Neutrophil (primary cell): ENCODE results near the gene PDE4D.

Experiments
- H3K27ac ChIP-seq: fragments of 200-600 bp; sonication (generic); 2 replicates; pipeline ENCODE4 v1.5.1; 2016; ENCODE audit warnings: mild to moderate bottlenecking, moderate library complexity
- H3K27me3 ChIP-seq: fragments of 200-600 bp; sonication (generic); 2 replicates; pipeline ENCODE4 v1.6.0; 2016; ENCODE audit warnings: mild to moderate bottlenecking
- H3K36me3 ChIP-seq: fragments of 200-600 bp; sonication (generic); 2 replicates; pipeline ENCODE4 v1.5.1; 2017
- H3K4me1 ChIP-seq, 2 experiments: fragments of 200-600 bp in 1 of 2; sonication (generic) in 1 of 2; 1 replicate in 1 of 2; 2 replicates in 1 of 2; pipeline versions ENCODE4 v1.5.1 to v1.6.1; 2013 to 2016; ENCODE audit warnings: low read depth in 1 of 2, low read length in 1 of 2, mild to moderate bottlenecking in 1 of 2, moderate library complexity in 1 of 2; ENCODE audit not compliant: control insufficient read depth in 1 of 2, insufficient read depth in 1 of 2
- H3K4me3 ChIP-seq, 2 experiments: fragments of 200-600 bp in 1 of 2; sonication (generic) in 1 of 2; 1 replicate in 1 of 2; 2 replicates in 1 of 2; pipeline ENCODE4 v1.5.1; 2013 to 2016; ENCODE audit warnings: low read depth in 1 of 2, low read length in 1 of 2, mild to moderate bottlenecking in 1 of 2, moderate library complexity in 1 of 2
- H3K9me3 ChIP-seq: fragments of 200-600 bp; sonication (generic); 2 replicates; pipeline ENCODE4 v1.5.1; 2016
- TF ChIP-seq, protein P1 (sequence below): fragments of 200-600 bp; sonication (generic); IDR thresholded peaks from 2 replicates; pipeline ENCODE4 v1.5.1; 2016; ENCODE audit warnings: antibody characterized with exemption

Gene PDE4D

DNA sequence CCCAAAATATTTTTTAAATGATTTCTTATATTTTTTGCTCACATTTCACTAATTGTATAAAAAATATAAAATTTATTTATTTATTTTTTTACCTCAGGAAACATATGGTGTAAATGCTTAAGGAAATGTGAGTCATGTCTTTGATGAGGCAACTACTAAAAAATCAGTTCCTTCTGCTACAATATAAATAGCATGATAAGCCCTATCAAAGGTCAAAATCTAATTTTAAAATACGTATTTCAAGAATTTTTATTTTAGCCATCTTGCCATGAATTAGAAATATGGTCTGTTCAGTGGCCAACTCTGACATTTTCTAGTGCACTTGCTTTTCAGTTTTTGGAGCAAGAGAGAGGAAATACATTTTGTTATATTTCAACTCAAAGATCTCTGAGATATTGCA is 50.5 kb downstream of the PDE4D start:
- TF ChIP-seq, protein P1, sequence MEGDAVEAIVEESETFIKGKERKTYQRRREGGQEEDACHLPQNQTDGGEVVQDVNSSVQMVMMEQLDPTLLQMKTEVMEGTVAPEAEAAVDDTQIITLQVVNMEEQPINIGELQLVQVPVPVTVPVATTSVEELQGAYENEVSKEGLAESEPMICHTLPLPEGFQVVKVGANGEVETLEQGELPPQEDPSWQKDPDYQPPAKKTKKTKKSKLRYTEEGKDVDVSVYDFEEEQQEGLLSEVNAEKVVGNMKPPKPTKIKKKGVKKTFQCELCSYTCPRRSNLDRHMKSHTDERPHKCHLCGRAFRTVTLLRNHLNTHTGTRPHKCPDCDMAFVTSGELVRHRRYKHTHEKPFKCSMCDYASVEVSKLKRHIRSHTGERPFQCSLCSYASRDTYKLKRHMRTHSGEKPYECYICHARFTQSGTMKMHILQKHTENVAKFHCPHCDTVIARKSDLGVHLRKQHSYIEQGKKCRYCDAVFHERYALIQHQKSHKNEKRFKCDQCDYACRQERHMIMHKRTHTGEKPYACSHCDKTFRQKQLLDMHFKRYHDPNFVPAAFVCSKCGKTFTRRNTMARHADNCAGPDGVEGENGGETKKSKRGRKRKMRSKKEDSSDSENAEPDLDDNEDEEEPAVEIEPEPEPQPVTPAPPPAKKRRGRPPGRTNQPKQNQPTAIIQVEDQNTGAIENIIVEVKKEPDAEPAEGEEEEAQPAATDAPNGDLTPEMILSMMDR = no peak
- Histone ChIP-seq H3K4me1 (peaks cover 0 to 8% of the 10 kb centered on the region in 2 experiments), H3K27me3 (no peaks in the 10 kb centered on the region), H3K4me3 (no peak overlapping the region), H3K36me3 (no peaks in the 10 kb centered on the region), H3K27ac (no peak overlapping the region), H3K9me3 (no peaks in the 10 kb centered on the region)

DNA sequence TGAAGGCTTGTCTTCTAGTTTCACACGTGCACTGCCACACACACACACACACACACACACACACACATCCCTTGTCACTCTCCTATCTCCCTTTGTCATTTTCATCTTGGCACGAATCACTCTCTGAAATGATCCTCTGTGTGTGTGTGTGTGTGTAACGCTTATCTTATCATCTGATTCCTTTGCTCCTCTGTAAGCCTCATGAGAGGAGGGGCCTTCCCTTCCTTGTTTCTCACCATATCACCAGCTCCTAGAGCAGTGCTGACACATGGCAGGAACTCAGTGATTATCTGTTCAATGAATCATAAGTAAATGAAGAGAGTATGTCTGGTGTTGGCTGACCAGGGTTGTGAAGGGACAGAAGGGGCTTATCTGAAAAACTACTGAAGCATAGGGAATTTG is 53.3 kb downstream of the PDE4D start:
- Histone ChIP-seq H3K36me3 (no peaks in the 10 kb centered on the region), H3K9me3 (no peaks in the 10 kb centered on the region), H3K4me1 (peaks cover 0 to 2% of the 10 kb centered on the region in 2 experiments), H3K4me3 (no peak overlapping the region), H3K27ac (no peak overlapping the region), H3K27me3 (no peaks in the 10 kb centered on the region)
- TF ChIP-seq, protein P1 = no peak

DNA sequence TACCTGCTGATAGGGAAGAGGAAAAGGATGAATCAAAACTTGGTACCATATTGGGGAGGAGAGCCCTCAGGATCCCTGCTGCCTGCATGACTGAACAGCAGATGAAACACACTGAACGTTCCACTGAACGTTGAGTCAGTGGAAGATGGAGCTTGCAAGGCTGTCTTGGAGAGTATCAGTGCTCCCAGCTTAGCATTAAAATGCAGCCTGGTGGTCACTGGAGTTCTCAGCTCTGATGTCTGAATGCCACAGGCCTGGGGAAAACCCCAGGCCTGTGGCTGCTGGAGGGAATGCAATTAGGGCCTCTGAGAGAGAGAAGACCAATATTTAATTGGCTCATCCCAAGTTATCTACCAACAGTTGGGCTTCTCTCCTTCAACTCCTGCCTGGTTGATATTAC is 54.5 kb downstream of the PDE4D start:
- Histone ChIP-seq H3K36me3 (no peaks in the 10 kb centered on the region), H3K4me3 (no peak overlapping the region), H3K9me3 (no peaks in the 10 kb centered on the region), H3K4me1 (no peaks in the 10 kb centered on the region), H3K27ac (no peak overlapping the region), H3K27me3 (no peaks in the 10 kb centered on the region)
- TF ChIP-seq, protein P1 = no peak

- Histone ChIP-seq H3K27me3 (no peaks in the 10 kb centered on the region), H3K27ac (no peak overlapping the region), H3K4me3 (no peak overlapping the region), H3K9me3 (no peaks in the 10 kb centered on the region), H3K36me3 (no peaks in the 10 kb centered on the region), H3K4me1 (no peaks in the 10 kb centered on the region)
- TF ChIP-seq, protein P1 = no peak
These were observed 55.5 kb downstream of the PDE4D start for GRCh38 chr5:59838067-59838466.

- no peaks in the 10 kb centered on the region for H3K27me3 ChIP-seq
- TF ChIP-seq, protein P1 = no peak
- H3K9me3 ChIP-seq = no peaks in the 10 kb centered on the region
- no peaks in the 10 kb centered on the region for H3K36me3 ChIP-seq
- H3K27ac ChIP-seq = no peak overlapping the region
- H3K4me1 ChIP-seq = no peaks in the 10 kb centered on the region
- no peak overlapping the region for H3K4me3 ChIP-seq
These were observed 56.5 kb downstream of the PDE4D start for GRCh38 chr5:59837071-59837470.

GRCh38 chr5:59835800-59836199 is 57.7 kb downstream of the PDE4D start:
- Histone ChIP-seq H3K9me3 (no peaks in the 10 kb centered on the region), H3K36me3 (no peaks in the 10 kb centered on the region), H3K4me3 (no peak overlapping the region), H3K4me1 (no peaks in the 10 kb centered on the region), H3K27ac (no peak overlapping the region), H3K27me3 (no peaks in the 10 kb centered on the region)
- TF ChIP-seq, protein P1 = no peak
